ENCODE results near the gene PHACTR1.

DNA sequence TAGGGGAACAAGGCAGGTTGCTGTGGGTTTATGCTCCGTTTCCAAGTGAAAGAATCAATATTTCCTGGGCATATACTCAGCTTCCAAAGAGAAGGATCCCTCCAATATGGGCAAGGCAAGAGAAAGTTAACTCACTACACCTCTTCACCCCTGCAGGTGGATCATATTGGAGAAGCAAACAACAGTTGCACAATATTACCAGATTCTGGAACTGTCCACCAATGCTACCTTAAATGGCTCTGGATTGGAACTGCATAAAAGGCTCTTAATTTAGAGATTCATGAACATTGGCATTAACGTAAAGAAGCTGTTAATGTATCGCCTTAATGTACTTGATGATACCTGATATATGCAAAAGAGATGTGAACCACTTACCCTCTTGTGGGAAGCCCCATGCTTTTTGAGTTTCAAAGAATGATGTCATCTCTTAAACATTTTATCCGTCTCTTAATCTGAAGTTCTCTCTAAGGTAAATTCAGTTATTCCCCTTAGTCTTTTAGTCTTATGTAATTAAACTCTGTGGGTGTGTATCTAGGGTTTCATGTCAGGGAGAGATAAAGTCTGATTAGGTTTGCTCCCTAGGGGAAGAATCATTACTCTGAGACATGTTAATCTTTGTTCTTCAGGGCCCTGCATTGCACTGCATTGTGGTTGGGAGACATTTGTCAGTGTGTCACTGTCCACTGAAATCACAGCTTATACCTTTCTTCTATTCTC is 99.5 kb downstream of the PHACTR1 start:
- no peak for TF ChIP-seq EZH2 (IDR thresholded peaks at IDR 0.05; ENCODE audit: borderline replicate concordance, low read length)
- TF ChIP-seq, protein P1, sequence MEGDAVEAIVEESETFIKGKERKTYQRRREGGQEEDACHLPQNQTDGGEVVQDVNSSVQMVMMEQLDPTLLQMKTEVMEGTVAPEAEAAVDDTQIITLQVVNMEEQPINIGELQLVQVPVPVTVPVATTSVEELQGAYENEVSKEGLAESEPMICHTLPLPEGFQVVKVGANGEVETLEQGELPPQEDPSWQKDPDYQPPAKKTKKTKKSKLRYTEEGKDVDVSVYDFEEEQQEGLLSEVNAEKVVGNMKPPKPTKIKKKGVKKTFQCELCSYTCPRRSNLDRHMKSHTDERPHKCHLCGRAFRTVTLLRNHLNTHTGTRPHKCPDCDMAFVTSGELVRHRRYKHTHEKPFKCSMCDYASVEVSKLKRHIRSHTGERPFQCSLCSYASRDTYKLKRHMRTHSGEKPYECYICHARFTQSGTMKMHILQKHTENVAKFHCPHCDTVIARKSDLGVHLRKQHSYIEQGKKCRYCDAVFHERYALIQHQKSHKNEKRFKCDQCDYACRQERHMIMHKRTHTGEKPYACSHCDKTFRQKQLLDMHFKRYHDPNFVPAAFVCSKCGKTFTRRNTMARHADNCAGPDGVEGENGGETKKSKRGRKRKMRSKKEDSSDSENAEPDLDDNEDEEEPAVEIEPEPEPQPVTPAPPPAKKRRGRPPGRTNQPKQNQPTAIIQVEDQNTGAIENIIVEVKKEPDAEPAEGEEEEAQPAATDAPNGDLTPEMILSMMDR (conservative IDR thresholded peaks at IDR 0.05 in 1 of 2, IDR thresholded peaks at IDR 0.05 in 1 of 2; ENCODE audit: extremely low read depth in 1 of 2, insufficient read depth in 1 of 2, low read depth in 1 of 2, low read length in 2 of 2) = no peak
